Neural crest cell (in vitro differentiated cells): Measurements from ENCODE around the gene LSM3. TPM values are rescaled to one million over a fixed set of nuclear protein-coding genes. Genes with fewer than 3 reads are reported as not detected.

Experiments
- DNase-seq: peaks from one replicate; pipeline ENCODE4 v3.0.0; 2021; ENCODE audit warnings: low read depth, mixed read lengths, low spot score
- H3K27ac Mint-ChIP-seq: one replicate; pipeline ENCODE4 v1.8.0; 2021; ENCODE audit warnings: mild to moderate bottlenecking, mixed read lengths; ENCODE audit not compliant: unreplicated experiment
- H3K27me3 Mint-ChIP-seq: 2 replicates; pipeline ENCODE4 v1.8.0; 2021; ENCODE audit warnings: low read depth, mild to moderate bottlenecking, mixed read lengths
- H3K36me3 Mint-ChIP-seq: 2 replicates; pipeline ENCODE4 v1.8.0; 2021; ENCODE audit warnings: low read depth, mild to moderate bottlenecking, mixed read lengths
- H3K4me1 Mint-ChIP-seq: 2 replicates; pipeline ENCODE4 v1.8.0; 2021; ENCODE audit warnings: mixed read lengths
- H3K4me3 Mint-ChIP-seq: one replicate; pipeline ENCODE4 v1.8.0; 2021; ENCODE audit warnings: mild to moderate bottlenecking, mixed read lengths
- H3K9me3 Mint-ChIP-seq: 2 replicates; pipeline ENCODE4 v1.8.0; 2021; ENCODE audit warnings: mixed read lengths
- CTCF ChIP-seq: fragments of 200-600 bp; sonication (generic); conservative IDR thresholded peaks from 2 replicates; pipeline ENCODE4 v1.5.0; 2021; ENCODE audit warnings: antibody characterized with exemption, mild to moderate bottlenecking
- total RNA-seq: library from RNA; stranded (reverse); gene quantifications from 2 replicates; pipeline ENCODE4 v1.2.1, GENCODE V29; 2021

LSM3 gene
- total RNA-seq, 1 donor from 2014 or later: 18.3 TPM

GRCh38 chr3:14231998-14232501 is 53.4 kb downstream of the LSM3 start:
- TF ChIP-seq CTCF: no peak
- peaks cover 5% of the 10 kb centered on the region for H3K36me3 Mint-ChIP-seq
- H3K4me1 Mint-ChIP-seq: peaks cover 10% of the 10 kb centered on the region
- no peak for DNase-seq
- peaks cover 9% of the 10 kb centered on the region for H3K9me3 Mint-ChIP-seq
- no peak overlapping the region for H3K4me3 Mint-ChIP-seq
- no peak overlapping the region for H3K27ac Mint-ChIP-seq
- no peaks in the 10 kb centered on the region for H3K27me3 Mint-ChIP-seq

GRCh38 chr3:14234251-14235002 is 55.8 kb downstream of the LSM3 start:
- no peak for DNase-seq
- Mint-ChIP-seq H3K27ac (peak overlapping the region; percentile 57), H3K4me1 (peaks cover 10% of the 10 kb centered on the region), H3K27me3 (no peaks in the 10 kb centered on the region), H3K36me3 (peaks cover 5% of the 10 kb centered on the region), H3K9me3 (peaks cover 9% of the 10 kb centered on the region), H3K4me3 (no peak overlapping the region)
- no peak for TF ChIP-seq CTCF

GRCh38 chr3:14235003-14235911 is 56.6 kb downstream of the LSM3 start:
- no peak for TF ChIP-seq CTCF
- H3K27me3 Mint-ChIP-seq: no peaks in the 10 kb centered on the region
- peaks cover 9% of the 10 kb centered on the region for H3K9me3 Mint-ChIP-seq
- peaks cover 5% of the 10 kb centered on the region for H3K4me1 Mint-ChIP-seq
- H3K4me3 Mint-ChIP-seq: no peak overlapping the region
- H3K36me3 Mint-ChIP-seq: peaks cover 5% of the 10 kb centered on the region
- H3K27ac Mint-ChIP-seq: peak overlapping the region; percentile 77
- no peak for DNase-seq

GRCh38 chr3:14235912-14236295 is 57.3 kb downstream of the LSM3 start:
- no peak overlapping the region for H3K4me3 Mint-ChIP-seq
- H3K27me3 Mint-ChIP-seq: no peaks in the 10 kb centered on the region
- DNase-seq: no peak
- H3K27ac Mint-ChIP-seq: no peak overlapping the region
- H3K4me1 Mint-ChIP-seq: peaks cover 2% of the 10 kb centered on the region
- peaks cover 9% of the 10 kb centered on the region for H3K9me3 Mint-ChIP-seq
- H3K36me3 Mint-ChIP-seq: peaks cover 5% of the 10 kb centered on the region
- TF ChIP-seq CTCF: no peak

- no peak overlapping the region for H3K27ac Mint-ChIP-seq
- peaks cover 9% of the 10 kb centered on the region for H3K9me3 Mint-ChIP-seq
- no peak overlapping the region for H3K4me3 Mint-ChIP-seq
- TF ChIP-seq CTCF: no peak
- H3K36me3 Mint-ChIP-seq: peaks cover 5% of the 10 kb centered on the region
- no peaks in the 10 kb centered on the region for H3K4me1 Mint-ChIP-seq
- no peaks in the 10 kb centered on the region for H3K27me3 Mint-ChIP-seq
- no peak for DNase-seq
Observed at GRCh38 chr3:14236902-14237301, 58.3 kb downstream of the LSM3 start.
